ENCODE data around the gene PREB.

- TF ChIP-seq CTCF (IDR thresholded peaks at IDR 0.05) (no peak), POLR2A (IDR thresholded peaks at IDR 0.05) (peak; percentile 46)
Observed at GRCh38 chr2:27095745-27096651, 38.4 kb downstream of the PREB start.
